Measurements from ENCODE around the gene CACNA2D3.

CACNA2D3 gene

DNA sequence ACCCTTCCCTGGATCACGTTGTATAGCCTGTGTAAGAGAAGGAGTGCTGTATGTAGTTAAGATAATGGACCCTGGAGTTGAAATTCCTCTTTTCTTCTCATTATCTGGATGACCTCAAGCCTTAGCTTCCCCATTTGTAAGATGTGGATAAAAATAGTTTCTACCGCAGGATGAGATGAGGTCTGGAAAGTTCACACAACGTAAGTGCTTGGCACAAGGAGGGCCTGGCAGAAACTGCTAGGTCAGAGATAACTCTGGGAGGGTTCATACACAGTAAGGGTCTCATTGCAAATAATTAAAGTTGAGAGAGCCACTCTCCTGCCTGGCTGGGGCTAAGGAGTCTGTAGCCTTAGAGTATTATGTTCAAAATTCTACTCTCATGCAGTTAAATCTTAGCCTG, 591.1 kb downstream of the CACNA2D3 start:
- no peak for DNase-seq

GRCh38 chr3:54714035-54714434, 591.7 kb downstream of the CACNA2D3 start:
- no peak for DNase-seq

DNA sequence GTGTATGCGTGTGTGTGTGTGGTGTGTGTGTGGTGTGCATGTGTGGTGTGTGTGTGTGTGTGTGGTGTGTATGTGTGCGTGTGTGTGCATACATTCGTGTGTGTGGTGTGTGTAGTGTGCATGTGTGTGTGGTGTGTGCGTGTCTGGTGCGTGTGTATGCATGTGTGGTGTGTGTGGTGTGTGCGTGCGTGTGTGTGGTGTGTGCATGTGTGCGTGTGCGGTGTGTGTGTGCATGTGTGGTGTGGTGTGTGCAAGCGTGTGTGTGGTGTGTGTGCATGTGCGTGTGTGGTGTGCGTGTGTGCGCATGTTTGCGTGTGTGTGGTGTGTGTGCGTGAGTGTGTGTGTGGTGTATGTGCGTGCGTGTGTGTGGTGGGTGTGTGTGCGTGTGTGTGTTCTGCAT, 595.2 kb downstream of the CACNA2D3 start:
- DNase-seq, result no peak

- DNase-seq, result no peak
Measured at GRCh38 chr3:54719914-54720313, 597.6 kb downstream of the CACNA2D3 start.

- no peak for DNase-seq
Measured at GRCh38 chr3:54720604-54721003, 598.3 kb downstream of the CACNA2D3 start.

DNA sequence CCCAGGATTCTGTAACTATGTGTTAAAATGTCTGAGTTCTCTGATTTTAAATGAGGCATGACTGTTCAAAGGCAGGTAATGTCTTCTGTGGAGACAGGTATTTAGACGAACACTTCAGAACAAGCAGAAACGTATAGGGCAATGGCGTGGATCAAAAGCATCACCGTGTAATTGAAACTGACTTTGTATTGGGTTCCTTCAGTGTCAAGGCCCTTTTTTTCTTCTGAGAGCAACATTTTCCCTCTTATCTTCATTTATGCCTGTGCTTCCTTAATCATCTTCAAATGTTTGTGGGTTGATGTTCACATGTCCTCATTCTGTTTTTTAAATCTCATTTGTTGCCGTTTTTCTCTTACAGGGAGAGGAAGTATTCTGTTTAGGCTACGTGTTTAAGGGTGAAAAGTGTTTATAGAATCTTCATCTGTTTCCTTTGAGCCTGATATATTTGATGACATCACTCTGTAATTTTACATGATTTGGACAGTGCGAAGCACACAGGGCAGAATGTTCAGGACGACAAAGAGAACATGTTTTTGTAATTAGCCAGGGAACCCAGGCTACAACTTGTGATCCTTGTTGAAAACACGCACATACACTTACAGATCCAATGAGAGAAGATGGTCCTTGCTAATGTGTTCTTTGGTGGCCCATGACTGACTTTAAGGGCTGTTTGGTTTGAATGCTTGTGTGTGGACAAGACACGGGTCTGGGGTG, 609.5 kb downstream of the CACNA2D3 start:
- no peak for DNase-seq

- DNase-seq, result no peak
Measured at GRCh38 chr3:54733106-54734006, 611.0 kb downstream of the CACNA2D3 start.

DNA sequence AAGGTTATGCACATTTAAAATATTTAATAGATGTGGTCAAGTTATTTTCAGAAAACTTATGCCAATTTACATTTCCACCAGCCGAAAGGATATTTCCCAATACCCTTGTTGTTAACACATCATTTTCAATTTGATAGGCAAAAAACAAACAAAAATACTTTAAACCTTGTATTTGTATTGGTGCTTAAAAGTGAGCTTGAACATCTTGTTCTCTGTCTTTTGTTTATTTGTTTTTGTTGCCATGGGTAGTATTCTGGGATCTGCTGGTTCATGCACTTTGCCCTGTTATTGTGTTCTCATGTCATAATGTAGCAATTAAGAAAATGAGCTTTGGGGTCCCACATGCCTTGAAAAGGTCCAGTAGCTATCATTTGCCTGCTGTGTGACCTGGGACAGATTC, 614.1 kb downstream of the CACNA2D3 start:
- DNase-seq, result no peak

DNA sequence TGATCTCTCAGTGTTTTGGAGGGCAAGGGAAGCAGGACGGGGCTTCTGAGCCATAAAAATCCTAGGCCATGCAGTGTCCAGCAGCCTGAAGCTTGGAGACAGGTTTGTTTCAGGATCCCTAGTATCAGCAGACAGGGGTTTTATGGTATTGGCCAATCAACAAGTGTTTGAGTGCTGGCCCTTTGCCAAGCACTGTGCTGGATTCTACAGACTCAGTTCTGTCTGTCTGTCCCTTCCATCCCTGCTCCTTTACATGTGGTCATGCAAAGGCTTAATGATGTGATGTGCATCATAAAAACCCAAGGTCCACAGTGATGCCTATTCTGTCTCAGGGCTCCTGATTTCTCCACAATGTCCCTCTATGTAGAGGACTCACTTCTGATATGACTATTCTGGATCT, 621.4 kb downstream of the CACNA2D3 start:
- no peak for DNase-seq

DNA sequence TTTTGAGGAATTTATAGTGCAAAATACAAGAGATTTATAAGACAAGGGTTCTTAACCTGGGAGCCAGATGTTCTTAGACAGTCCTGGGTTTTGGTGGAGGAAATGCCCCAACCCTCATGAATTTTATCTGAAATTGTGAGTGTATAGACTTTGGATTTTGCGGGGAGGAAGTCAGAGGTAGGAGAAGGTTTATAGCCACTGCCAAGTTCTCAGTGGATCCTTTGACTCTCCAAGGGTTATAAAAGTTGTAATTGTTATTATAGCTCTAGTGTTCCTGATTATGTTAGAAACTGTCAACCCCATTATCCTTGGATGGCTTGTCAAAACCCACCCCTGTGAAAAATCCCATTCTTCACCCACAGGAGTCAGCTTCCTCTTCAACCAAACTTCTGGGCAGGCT, 621.9 kb downstream of the CACNA2D3 start:
- DNase-seq, result no peak

DNA sequence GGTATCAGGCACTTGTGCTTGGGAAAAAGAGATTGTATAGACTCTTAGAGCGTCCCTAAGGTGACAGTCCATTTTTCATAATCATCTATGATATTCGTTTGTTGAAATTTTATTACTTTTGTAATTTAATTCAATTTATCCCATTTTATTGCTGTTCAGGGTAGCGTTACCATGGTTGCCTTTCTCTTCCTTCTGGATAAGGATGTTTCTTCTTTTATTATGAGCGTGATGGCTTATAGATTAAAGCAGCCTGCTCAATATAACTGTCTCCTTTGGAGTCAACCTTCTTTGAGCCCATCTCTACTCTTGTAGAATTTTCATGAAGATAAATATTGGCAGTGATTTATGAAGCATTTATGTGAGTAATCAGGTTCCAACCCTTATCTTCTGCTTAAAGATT, 623.5 kb downstream of the CACNA2D3 start:
- no peak for DNase-seq

GRCh38 chr3:54746722-54747121, 624.4 kb downstream of the CACNA2D3 start:
- DNase-seq, result no peak

GRCh38 chr3:54755756-54756155, 633.4 kb downstream of the CACNA2D3 start:
- DNase-seq, result no peak

GRCh38 chr3:54756330-54756731, 634.0 kb downstream of the CACNA2D3 start:
- DNase-seq, result no peak

GRCh38 chr3:54758461-54758860, 636.1 kb downstream of the CACNA2D3 start:
- no peak for DNase-seq

- no peak for DNase-seq
Measured at GRCh38 chr3:54759166-54759565, 636.8 kb downstream of the CACNA2D3 start.

DNA sequence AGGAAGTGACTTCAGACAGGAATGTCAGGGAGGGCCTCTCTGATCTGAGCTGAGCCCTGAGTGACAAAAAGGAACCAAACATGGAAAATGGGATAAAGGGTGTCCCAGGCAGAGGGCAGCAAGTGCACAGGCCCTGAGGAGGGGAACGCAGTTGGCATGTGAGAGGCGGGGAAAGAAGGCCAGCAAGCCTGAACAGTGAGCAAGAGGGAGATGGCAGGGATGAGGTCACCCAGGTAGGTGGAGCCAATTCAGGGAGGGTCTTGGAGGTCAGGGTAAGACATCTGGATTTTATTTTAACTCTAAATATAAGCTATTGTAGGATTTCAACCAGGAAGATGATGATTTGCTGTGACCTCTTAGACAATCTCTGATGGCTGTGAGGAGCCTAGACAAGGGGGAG, 637.8 kb downstream of the CACNA2D3 start:
- DNase-seq, result no peak

DNA sequence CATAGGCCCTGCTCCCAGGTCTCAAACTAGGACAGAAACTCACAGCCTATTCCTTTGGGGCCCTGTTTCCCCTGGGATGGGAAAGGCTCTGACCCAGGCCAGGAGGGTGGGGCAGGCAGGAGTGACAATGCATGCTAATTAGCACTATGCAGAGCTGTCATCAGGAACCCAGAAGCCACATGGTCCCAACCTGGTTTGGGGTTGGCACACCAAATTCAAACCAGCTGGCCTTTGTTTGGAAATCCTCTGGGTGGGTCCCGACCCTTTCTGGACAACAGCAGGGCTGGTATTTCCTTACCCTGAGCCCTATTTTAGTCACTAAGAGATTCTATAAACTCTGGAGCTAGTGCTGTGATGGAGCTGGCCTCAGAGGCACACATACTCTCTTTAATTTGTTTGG, 639.3 kb downstream of the CACNA2D3 start:
- no peak for DNase-seq

DNA sequence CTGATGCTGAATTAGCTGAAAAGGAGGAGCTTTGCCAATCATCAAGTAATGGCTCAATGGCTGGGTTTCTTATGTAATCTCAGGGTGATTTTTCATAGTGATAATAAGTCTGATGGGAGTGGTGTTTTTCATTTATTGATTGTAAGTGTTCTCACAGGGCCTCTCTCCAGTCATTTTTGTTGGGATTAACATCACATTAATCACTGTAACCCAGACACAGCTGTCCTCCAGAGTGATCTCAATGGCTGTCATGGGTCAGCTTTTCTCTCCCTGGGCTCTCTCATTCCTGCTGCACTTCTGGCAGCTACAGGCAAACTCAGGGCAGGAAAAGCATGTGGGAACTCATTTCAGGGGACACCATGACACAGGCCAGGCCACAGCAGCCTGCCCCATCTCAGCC, 642.6 kb downstream of the CACNA2D3 start:
- DNase-seq, result no peak

DNA sequence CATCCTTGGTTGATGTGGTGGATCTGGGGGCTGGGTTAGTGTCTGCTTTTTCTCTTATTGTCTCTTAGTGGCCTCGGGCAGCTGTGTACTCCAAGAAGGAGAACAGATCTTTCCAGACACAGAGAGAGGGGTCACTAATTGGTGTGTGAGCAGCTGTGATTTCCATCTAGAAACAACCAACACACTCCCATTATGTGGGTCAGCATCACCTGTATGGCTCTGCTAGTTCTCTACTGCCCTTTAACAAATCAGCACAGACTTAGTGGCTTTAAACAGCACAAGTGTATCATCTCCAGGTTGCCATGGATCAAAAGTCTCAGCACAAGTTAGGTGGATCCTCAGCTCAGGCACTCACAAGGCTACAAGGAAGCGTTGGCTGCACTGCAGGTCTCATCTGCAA, 648.7 kb downstream of the CACNA2D3 start:
- DNase-seq, result no peak

GRCh38 chr3:54772051-54772450, 649.7 kb downstream of the CACNA2D3 start:
- DNase-seq, result no peak

- DNase-seq, result no peak
Measured at GRCh38 chr3:54772746-54773145, 650.4 kb downstream of the CACNA2D3 start.

DNA sequence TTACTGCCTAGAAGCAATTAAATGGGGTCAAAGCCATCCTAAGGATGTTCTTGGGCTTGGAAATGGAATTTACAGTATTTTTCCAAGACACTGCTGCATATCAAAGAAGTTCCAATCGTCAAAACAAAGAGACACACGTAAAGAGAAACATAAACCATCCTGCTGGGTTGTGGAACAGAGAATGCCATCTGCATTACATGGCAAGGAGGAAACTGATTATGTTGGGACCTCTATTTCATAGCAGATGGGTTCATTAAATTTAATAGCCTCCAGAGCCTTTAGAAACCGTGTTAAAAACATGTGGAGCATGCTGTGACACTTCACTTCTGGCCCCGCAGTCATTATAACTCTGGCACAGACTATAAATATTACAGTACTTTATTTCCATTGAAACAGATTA, 650.9 kb downstream of the CACNA2D3 start:
- DNase-seq, result no peak

GRCh38 chr3:54776601-54777000, 654.2 kb downstream of the CACNA2D3 start:
- DNase-seq, result no peak

All from stimulated activated naive CD4-positive, alpha-beta T cell treated with Interleukin-2 at 50 U/mL for 16 hours (primary cell).